Glutamatergic neuron (in vitro differentiated cells): ENCODE results near the gene SETD2. TPM values are rescaled to one million over a fixed set of nuclear protein-coding genes. Genes with fewer than 3 reads are reported as not detected.

Source experiments
- DNase-seq: peaks from one replicate; pipeline ENCODE4 v3.0.0; 2022
- H3K27ac Mint-ChIP-seq: one replicate; pipeline ENCODE4 v1.8.0; 2020; ENCODE audit warnings: mild to moderate bottlenecking, mixed read lengths, inconsistent platforms; ENCODE audit not compliant: unreplicated experiment
- H3K27me3 Mint-ChIP-seq: one replicate; pipeline ENCODE4 v1.8.0; 2020; ENCODE audit warnings: mild to moderate bottlenecking, moderate library complexity, mixed read lengths, inconsistent platforms; ENCODE audit not compliant: unreplicated experiment
- H3K36me3 Mint-ChIP-seq: one replicate; pipeline ENCODE4 v1.8.0; 2020; ENCODE audit warnings: mild to moderate bottlenecking, mixed read lengths, inconsistent platforms; ENCODE audit not compliant: unreplicated experiment
- H3K4me1 Mint-ChIP-seq: one replicate; pipeline ENCODE4 v1.8.0; 2020; ENCODE audit warnings: mild to moderate bottlenecking, low read depth, mixed read lengths, inconsistent platforms; ENCODE audit not compliant: unreplicated experiment
- H3K4me3 Mint-ChIP-seq: one replicate; pipeline ENCODE4 v1.8.0; 2020; ENCODE audit warnings: mild to moderate bottlenecking, mixed read lengths, inconsistent platforms; ENCODE audit not compliant: unreplicated experiment
- H3K9me3 Mint-ChIP-seq: one replicate; pipeline ENCODE4 v1.8.0; 2020; ENCODE audit warnings: mild to moderate bottlenecking, moderate library complexity, mixed read lengths, inconsistent platforms; ENCODE audit not compliant: unreplicated experiment
- total RNA-seq: library from RNA; stranded (reverse); fragmentation: NEBNext Ultra II Directional; extraction: Animal tissue kit (Norgen Biotek cat#: 25700); gene quantifications from one replicate; pipeline ENCODE4 v1.2.1, GENCODE V29; 2021; ENCODE audit not compliant: unreplicated experiment
- TF ChIP-seq, protein P1 (sequence below): fragments of 200-600 bp; sonication (generic); IDR thresholded peaks from one replicate; pipeline ENCODE4 v1.5.0; 2021; ENCODE audit not compliant: partially characterized antibody, unreplicated experiment

Gene SETD2
- total RNA-seq, 1 donor from 2014 or later, result 59.1 TPM

DNA sequence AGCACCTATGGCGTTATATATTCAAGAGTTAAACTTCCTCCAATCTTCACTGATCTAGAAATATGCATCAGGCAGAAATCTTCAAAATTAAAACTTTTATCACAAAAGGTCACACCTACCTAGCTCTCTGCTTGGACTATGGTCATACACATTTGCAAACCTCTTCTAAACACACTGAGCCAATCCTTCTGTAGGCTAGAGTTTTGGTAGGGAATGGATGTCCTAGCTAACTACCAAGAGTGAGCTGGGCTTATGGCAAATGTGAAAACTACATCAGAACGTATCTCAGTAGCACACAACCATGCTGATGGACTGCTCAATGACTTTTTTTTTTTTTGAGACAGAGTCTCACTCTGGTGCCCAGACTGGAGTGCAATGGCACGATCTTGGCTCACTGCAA lies 29.6 kb downstream of the SETD2 start:
- Mint-ChIP-seq H3K36me3 (no peaks in the 10 kb centered on the region), H3K27ac (no peak overlapping the region), H3K27me3 (no peaks in the 10 kb centered on the region), H3K4me3 (no peak overlapping the region), H3K9me3 (peaks cover 2% of the 10 kb centered on the region), H3K4me1 (peaks cover 2% of the 10 kb centered on the region)
- no peak for DNase-seq
- TF ChIP-seq, protein P1, sequence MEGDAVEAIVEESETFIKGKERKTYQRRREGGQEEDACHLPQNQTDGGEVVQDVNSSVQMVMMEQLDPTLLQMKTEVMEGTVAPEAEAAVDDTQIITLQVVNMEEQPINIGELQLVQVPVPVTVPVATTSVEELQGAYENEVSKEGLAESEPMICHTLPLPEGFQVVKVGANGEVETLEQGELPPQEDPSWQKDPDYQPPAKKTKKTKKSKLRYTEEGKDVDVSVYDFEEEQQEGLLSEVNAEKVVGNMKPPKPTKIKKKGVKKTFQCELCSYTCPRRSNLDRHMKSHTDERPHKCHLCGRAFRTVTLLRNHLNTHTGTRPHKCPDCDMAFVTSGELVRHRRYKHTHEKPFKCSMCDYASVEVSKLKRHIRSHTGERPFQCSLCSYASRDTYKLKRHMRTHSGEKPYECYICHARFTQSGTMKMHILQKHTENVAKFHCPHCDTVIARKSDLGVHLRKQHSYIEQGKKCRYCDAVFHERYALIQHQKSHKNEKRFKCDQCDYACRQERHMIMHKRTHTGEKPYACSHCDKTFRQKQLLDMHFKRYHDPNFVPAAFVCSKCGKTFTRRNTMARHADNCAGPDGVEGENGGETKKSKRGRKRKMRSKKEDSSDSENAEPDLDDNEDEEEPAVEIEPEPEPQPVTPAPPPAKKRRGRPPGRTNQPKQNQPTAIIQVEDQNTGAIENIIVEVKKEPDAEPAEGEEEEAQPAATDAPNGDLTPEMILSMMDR, result no peak

DNA sequence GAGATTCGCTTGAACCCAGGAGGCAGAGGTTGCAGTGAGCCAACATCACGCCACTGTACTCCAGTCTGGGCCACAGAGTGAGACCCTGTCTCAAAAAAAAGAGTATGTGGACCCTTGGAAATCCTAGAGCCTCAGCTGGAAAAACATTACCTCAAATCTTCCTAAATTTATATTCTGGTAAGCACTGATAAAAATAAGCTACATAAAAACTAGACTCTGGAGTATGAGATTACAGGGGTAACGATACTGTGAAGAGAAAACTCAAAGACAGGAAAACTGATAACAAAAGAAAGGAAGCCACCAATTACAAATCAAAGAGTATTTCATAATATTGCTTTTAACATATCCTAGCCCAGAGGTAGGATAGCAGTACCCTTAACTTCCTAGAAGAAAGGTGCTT lies 30.3 kb downstream of the SETD2 start:
- TF ChIP-seq, protein P1, result no peak
- Mint-ChIP-seq H3K27me3 (no peaks in the 10 kb centered on the region), H3K4me3 (no peak overlapping the region), H3K36me3 (no peaks in the 10 kb centered on the region), H3K9me3 (peaks cover 2% of the 10 kb centered on the region), H3K4me1 (no peaks in the 10 kb centered on the region), H3K27ac (no peak overlapping the region)
- DNase-seq, result no peak

DNA sequence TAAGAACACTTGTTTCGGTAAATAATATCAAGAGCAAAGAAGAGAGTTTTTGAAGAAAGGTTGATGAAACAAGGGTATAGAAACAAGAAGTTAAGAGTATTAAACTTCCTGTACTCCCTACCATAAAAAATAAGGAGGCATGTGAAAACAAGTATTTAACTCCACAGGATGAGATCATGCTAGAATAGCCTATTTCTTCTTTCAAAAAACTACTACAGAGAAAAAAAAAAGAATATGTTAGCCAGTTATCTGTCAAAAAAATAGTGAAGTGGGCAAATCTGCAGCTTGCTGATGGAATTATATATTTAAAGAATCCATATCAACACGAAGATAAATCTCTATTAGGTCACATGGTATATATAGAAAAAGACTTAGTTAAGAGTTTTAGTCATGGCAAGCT lies 33.4 kb downstream of the SETD2 start:
- Mint-ChIP-seq H3K9me3 (peaks cover 1% of the 10 kb centered on the region), H3K4me3 (no peak overlapping the region), H3K4me1 (no peaks in the 10 kb centered on the region), H3K27me3 (no peaks in the 10 kb centered on the region), H3K27ac (no peak overlapping the region), H3K36me3 (no peaks in the 10 kb centered on the region)
- TF ChIP-seq, protein P1, result no peak
- DNase-seq, result no peak

DNA sequence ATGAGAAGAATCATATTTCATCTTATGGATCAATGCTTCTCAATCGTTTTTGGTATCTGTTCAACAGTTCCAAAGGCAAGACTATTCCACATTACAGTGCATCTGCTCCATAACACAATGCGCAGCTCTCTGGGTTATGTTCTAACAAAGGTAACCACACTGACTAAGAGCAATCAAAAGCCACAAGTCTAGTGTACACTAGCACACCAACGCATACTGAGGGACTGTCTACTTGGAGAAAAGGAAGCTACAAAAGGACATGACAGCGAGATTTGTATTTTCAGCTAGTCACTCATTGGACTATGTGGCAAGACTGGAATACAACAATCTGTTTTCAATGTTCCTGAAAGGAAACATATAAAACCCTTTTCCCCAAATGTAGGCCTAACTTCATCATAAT lies 35.8 kb downstream of the SETD2 start:
- Mint-ChIP-seq H3K9me3 (no peaks in the 10 kb centered on the region), H3K27me3 (no peaks in the 10 kb centered on the region), H3K4me3 (no peak overlapping the region), H3K27ac (no peak overlapping the region), H3K4me1 (no peaks in the 10 kb centered on the region), H3K36me3 (peaks cover 3% of the 10 kb centered on the region)
- DNase-seq, result no peak
- TF ChIP-seq, protein P1, result no peak

DNA sequence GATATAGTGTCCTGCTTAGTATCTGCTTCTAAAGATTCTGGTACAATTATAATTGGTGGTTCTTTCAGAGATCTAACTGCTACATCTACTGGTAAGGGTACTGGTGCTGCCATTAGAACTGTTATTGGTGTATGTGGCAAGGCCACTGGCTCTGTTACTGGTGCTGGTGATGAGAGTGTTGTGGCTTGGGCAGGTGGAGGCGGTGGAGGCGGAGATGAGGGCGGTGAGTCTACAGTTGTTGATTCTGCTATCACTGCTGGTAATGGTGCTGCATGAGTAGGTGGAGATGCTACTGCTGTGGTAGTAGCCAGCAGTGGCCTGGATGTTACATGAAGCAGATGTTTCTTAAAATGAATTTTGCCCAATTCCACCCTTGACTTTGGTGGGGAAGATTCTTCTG lies 40.1 kb downstream of the SETD2 start:
- no peak for DNase-seq
- no peak overlapping the region for H3K4me3 Mint-ChIP-seq
- no peaks in the 10 kb centered on the region for H3K9me3 Mint-ChIP-seq
- TF ChIP-seq, protein P1, result no peak
- no peaks in the 10 kb centered on the region for H3K27me3 Mint-ChIP-seq
- no peak overlapping the region for H3K27ac Mint-ChIP-seq
- H3K4me1 Mint-ChIP-seq, result no peaks in the 10 kb centered on the region
- H3K36me3 Mint-ChIP-seq, result peaks cover 14% of the 10 kb centered on the region
